Type B pancreatic cell (in vitro differentiated cells): ENCODE measurements around the gene PIGS. TPM values are rescaled to one million over a fixed set of nuclear protein-coding genes. Genes with fewer than 3 reads are reported as not detected.

Source experiments
- DNase-seq: peaks from one replicate; pipeline ENCODE4 v3.0.0; 2021; ENCODE audit warnings: mixed read lengths; ENCODE audit not compliant: unreplicated experiment; ENCODE audit errors: extremely low spot score
- H3K27ac Mint-ChIP-seq: 2 replicates; pipeline ENCODE4 v1.8.0; 2021; ENCODE audit warnings: mild to moderate bottlenecking, mixed read lengths
- H3K27me3 Mint-ChIP-seq: 2 replicates; pipeline ENCODE4 v1.8.0; 2021; ENCODE audit warnings: mixed read lengths
- H3K36me3 Mint-ChIP-seq: 2 replicates; pipeline ENCODE4 v1.8.0; 2021; ENCODE audit warnings: mixed read lengths
- H3K4me1 Mint-ChIP-seq: one replicate; pipeline ENCODE4 v1.8.0; 2021; ENCODE audit warnings: mixed read lengths; ENCODE audit not compliant: unreplicated experiment
- H3K4me3 Mint-ChIP-seq: 2 replicates; pipeline ENCODE4 v1.8.0; 2021; ENCODE audit warnings: mild to moderate bottlenecking, mixed read lengths
- H3K9me3 Mint-ChIP-seq: 2 replicates; pipeline ENCODE4 v1.8.0; 2021; ENCODE audit warnings: mixed read lengths
- CTCF ChIP-seq: fragments of 200-600 bp; sonication (generic); conservative IDR thresholded peaks from 2 replicates; pipeline ENCODE4 v1.5.0; 2021; ENCODE audit warnings: antibody characterized with exemption, mild to moderate bottlenecking
- total RNA-seq: library from RNA; stranded (reverse); gene quantifications from 2 replicates; pipeline ENCODE4 v1.2.1, GENCODE V29; 2021; ENCODE audit warnings: low replicate concordance

Gene PIGS
- total RNA-seq, 1 donor from 2014 or later: 75.0 TPM

- Mint-ChIP-seq H3K4me3 (no peak overlapping the region), H3K4me1 (peaks cover 23% of the 10 kb centered on the region), H3K27me3 (peaks cover 12% of the 10 kb centered on the region)
Observed at GRCh38 chr17:28507567-28508203, 63.6 kb downstream of the PIGS start.

GRCh38 chr17:28506763-28507487, 64.4 kb downstream of the PIGS start:
- no peak for TF ChIP-seq CTCF
- Mint-ChIP-seq H3K27me3 (peaks cover 12% of the 10 kb centered on the region), H3K9me3 (no peaks in the 10 kb centered on the region), H3K4me3 (no peak overlapping the region), H3K4me1 (peaks cover 23% of the 10 kb centered on the region), H3K36me3 (no peaks in the 10 kb centered on the region), H3K27ac (no peak overlapping the region)
- no peak for DNase-seq

More at GRCh38 chr17:28507567-28508203, 63.6 kb downstream of the PIGS start:
- H3K27ac Mint-ChIP-seq: no peak overlapping the region
- no peak for TF ChIP-seq CTCF
- H3K9me3 Mint-ChIP-seq: no peaks in the 10 kb centered on the region
- H3K36me3 Mint-ChIP-seq: no peaks in the 10 kb centered on the region
- no peak for DNase-seq

- peaks cover 28% of the 10 kb centered on the region for H3K4me1 Mint-ChIP-seq
- H3K36me3 Mint-ChIP-seq: no peaks in the 10 kb centered on the region
- TF ChIP-seq CTCF: no peak
- peaks cover 12% of the 10 kb centered on the region for H3K27me3 Mint-ChIP-seq
- H3K4me3 Mint-ChIP-seq: no peak within 1 kb of the TSS
- no peaks in the 10 kb centered on the region for H3K9me3 Mint-ChIP-seq
- no peak for DNase-seq
- peak within 1 kb of the TSS; percentile 33 for H3K27ac Mint-ChIP-seq
Observed at GRCh38 chr17:28505986-28506665, 65.2 kb downstream of the PIGS start, which contains the start of gene FOXN1. FOXN1 (plus strand) TSS chr17:28506348; CDS start chr17:28523970, 17,622 bp downstream.

- Mint-ChIP-seq H3K9me3 (no peaks in the 10 kb centered on the region), H3K27ac (no peak overlapping the region), H3K4me3 (no peak overlapping the region), H3K36me3 (no peaks in the 10 kb centered on the region), H3K4me1 (peaks cover 22% of the 10 kb centered on the region), H3K27me3 (peaks cover 3% of the 10 kb centered on the region)
- DNase-seq: no peak
- no peak for TF ChIP-seq CTCF
Observed at GRCh38 chr17:28503420-28503819, 67.9 kb downstream of the PIGS start.

Other genes with a start within 250 kb of the PIGS start
- gene IFT20, start 236.1 kb downstream of the PIGS start, total RNA-seq: 43.6 and 55.2 TPM in 2 replicates
- 37.8 and 55.6 TPM in 2 replicates for gene TNFAIP1, start 235.8 kb downstream of the PIGS start, total RNA-seq
- 79.3 and 90.8 TPM in 2 replicates for gene POLDIP2, start 214.0 kb downstream of the PIGS start, total RNA-seq
- not detected in 2 replicates for gene SEBOX, start 206.3 kb downstream of the PIGS start, total RNA-seq
- gene VTN, start 201.2 kb downstream of the PIGS start, total RNA-seq: 20.3 and 54.1 TPM in 2 replicates
- 13.4 and 29.6 TPM in 2 replicates for gene SARM1, start 199.8 kb downstream of the PIGS start, total RNA-seq
- 21.9 and 29.6 TPM in 2 replicates for gene SLC46A1, start 165.3 kb downstream of the PIGS start, total RNA-seq
- gene SLC13A2, start 97.9 kb downstream of the PIGS start, total RNA-seq: 1.2 and 8.7 TPM in 2 replicates
- 1.0 and 1.2 TPM in 2 replicates for gene FOXN1, start 65.2 kb downstream of the PIGS start, total RNA-seq
- 40.2 and 52.2 TPM in 2 replicates for gene UNC119, start 18.9 kb downstream of the PIGS start, total RNA-seq
- 7.1 and 12.6 TPM in 2 replicates for gene ALDOC, start 5.4 kb upstream of the PIGS start, total RNA-seq
- gene SPAG5, start 27.5 kb upstream of the PIGS start, total RNA-seq: 30.9 and 88.3 TPM in 2 replicates
- 17.5 and 27.7 TPM in 2 replicates for gene RSKR, start 42.7 kb upstream of the PIGS start, total RNA-seq
- gene BLTP2, start 73.6 kb upstream of the PIGS start, total RNA-seq: 144 and 151 TPM in 2 replicates
- 59.2 and 63.9 TPM in 2 replicates for gene SDF2, start 90.4 kb upstream of the PIGS start, total RNA-seq
- 61.3 and 69.2 TPM in 2 replicates for gene SUPT6H, start 90.7 kb upstream of the PIGS start, total RNA-seq
- 3.0 and 9.2 TPM in 2 replicates for gene PROCA1, start 140.4 kb upstream of the PIGS start, total RNA-seq
- gene RAB34, start 146.3 kb upstream of the PIGS start, total RNA-seq: 54.2 and 133 TPM in 2 replicates
- gene RPL23A, start 148.5 kb upstream of the PIGS start, total RNA-seq: 1,717 and 1,950 TPM in 2 replicates
- 18.6 and 40.2 TPM in 2 replicates for gene TLCD1, start 154.7 kb upstream of the PIGS start, total RNA-seq
- gene NEK8, start 157.3 kb upstream of the PIGS start, total RNA-seq: 8.7 and 9.5 TPM in 2 replicates
- gene TRAF4, start 172.5 kb upstream of the PIGS start, total RNA-seq: 219 and 327 TPM in 2 replicates